GM21381 (cell line): ENCODE measurements around the gene PIPOX.

ENCODE experiments used
- ATAC-seq: cut with Tn5 transposase; IDR thresholded peaks from one replicate; pipeline ENCODE4 v1.9.1; 2021; ENCODE audit warnings: mild to moderate bottlenecking, moderate library complexity; ENCODE audit not compliant: unreplicated experiment

PIPOX gene

DNA sequence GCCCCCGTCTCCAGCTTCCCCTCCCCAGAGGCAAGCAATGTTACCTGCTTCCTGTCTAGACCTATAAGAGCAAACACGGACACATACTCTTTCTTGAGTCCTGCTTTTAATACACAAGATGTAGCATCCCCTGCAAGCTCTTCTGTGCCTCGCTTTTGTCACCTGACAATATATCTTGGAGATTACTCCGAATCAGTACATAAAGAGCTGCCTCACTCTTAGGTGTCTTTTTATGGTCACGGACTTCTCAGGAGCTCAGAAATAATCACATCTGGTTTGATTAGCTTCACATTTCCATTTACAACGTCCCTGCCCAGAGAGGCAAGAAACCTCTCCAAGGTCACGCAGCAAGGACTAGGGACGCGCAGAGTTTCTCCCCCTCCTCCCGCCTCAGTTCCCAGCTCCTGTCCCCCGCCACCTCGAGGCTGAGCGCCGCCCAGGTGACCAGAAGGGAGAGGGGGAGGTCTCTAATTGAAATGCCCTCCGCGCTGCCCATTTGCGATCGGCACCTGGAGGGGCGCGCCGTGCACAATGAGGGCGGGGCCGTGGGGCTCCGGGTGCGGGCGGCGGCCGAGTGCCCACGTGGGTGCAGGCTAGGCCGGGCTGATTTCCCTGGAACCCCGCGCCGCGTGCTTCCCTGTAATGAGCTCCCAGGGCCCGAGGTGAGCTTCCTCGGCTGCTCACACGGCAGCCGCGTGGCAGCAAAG is 23.3 kb upstream of the PIPOX start:
- no peak for ATAC-seq

DNA sequence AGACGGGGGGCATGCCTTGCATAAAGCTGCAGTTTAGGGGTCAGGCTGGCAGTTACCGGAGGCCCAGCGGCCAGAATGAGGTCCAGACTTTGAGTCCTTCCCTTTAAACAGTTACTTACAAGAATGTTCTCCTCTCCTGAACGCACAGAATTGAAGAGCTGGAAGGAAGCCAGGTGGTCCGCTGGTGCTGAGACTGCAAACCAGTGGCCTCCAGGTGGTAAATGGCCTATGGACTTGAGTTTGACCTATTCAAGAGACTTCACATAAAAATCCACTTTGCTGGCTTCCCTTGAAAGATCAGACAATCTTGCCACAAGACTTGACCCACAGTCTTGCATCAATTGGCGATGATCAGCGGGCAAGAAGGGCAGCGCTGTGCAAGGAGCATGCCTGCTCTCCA is 22.4 kb upstream of the PIPOX start:
- no peak for ATAC-seq

DNA sequence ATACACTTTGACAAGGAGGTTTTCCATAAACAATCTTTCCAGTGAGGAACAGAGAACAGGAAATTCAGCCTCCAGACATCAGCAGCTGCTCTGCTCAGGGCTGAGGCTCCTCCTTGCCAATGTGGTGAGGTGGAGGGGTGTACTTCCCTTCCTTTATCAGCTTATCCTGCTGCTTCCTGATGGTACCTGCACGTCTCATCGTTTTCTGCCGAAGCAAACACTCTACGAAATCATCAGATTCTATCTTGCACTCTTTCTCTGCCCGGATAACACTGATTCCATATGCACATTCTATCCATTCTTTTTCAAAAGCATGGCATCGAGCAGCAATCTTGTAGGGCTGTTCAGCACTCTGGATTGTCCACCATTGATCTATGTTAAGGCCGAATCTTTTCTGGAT is 21.7 kb upstream of the PIPOX start:
- ATAC-seq: no peak

DNA sequence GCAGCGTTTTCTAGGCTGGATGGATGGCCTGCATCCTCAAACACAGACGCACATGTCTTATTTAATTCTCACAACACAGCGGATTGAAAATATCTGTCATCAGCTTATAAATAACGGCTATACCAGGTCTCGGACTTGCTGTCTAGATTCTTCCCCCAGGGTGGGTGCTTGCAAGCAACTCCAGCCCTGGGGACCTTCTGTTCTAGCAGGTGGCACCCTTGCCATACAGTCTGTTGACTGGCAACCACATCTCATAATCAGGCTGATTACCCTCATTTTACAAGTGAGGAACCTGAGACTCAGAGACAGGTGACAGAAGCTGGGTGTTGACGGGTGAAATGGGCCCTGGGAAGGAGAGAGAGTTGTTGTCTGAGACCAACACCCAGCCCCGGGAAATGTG is 20.9 kb upstream of the PIPOX start:
- no peak for ATAC-seq

DNA sequence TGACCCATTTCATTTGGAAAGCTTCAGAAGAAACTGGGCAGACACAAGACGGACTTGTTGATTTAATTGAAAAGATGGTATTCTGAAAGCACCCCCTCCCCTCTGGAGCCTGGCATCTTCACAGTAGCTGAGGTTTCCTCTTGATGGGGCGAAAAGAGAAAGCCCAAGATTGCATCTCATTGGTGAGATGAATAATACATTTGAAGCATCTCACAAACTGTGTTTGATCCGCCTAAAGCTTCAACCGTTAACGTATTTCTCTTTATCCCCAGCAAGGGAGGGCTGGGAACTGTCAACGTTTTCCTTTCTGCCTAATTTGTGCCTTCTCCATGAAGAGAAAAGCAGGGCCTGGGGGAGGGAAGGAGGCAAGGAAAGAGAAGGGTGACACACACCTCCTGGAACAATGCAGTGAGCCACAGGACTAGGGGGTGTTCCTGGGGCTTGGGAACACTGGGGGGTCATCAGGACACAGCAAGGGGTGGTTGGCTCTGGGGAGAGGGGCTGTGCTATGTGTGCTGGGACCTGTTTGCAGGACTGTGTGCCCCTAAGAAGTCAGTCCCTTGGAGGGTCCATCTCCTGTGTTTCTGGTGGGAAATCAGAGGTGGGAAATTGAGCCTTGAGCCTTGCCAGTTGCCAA is 18.5 kb upstream of the PIPOX start:
- ATAC-seq: no peak

DNA sequence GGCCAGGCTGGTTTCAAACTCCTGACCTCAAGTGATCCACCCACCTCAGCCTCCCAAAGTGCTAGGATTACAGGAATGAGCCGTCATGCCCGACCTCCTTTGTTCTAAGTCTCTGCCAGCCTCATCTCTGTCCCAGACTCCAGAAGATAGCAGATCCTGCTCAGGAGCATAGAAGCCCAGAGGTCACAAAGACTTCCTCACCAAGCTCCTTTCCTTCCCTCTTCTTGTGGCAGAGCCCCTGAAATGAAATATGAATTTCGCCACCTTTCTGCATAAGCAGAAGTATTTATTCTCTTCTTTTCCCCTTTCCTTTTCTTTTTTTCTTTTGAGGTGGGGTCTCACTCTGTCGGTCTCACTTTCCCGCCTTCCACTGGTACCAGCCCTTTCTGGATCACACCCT is 11.5 kb upstream of the PIPOX start:
- ATAC-seq: no peak

DNA sequence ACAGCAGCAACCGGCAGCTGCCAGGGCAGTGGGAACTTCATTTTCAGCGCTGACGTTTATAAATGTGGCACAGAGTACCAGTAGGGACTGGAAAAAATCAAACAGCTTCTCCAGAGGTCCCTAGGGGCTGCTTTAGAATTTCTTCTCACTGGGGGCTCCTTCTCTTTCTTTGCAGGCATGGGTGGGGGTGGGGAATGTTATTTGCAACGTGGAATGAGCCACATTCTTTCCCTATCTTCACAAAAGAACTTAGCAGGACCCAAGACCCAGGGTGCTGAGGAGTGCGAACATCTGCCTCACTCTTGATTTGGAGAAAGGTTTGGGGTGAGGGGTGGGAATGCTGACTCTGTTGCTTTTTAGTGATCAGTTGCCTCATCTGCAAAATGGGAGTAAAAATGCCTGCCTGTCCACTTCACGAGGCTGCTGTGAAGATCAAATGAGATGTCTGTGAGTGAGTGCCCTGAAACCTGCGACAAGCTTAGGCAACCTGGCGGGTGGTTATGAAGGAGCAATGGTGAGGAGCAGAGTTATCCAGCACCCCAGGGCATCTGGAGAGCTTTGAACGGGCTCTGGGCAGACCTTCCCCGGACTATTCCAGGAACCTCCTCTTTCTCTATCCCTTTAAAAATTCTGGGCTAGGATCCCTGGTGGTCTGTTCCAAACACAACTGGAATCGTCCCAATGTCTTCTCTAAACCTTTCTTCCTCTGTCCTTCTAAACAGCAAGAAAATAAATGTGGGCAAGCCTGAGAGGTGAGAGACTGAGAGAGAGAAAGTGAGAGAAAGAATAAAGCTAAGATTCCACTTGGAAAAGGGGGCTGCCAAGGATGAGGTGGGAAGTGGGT is 10.7 kb upstream of the PIPOX start:
- no peak for ATAC-seq

DNA sequence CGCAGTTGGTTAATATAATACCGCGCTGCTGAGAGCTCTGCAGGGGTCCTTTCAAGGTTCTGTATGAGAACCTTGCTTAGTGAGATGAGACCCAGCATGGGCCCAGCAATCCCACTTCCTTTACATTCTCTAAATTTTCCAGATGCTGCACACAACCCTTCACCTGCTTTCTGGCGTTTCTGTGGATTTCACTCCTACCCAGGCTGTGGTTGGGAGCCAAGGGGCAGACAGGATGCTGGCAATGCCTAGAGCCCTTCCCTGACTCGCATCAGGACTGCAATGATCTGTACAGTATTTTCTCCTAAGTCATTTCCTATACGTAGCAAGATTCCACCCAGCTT is 10.1 kb upstream of the PIPOX start:
- no peak for ATAC-seq

DNA sequence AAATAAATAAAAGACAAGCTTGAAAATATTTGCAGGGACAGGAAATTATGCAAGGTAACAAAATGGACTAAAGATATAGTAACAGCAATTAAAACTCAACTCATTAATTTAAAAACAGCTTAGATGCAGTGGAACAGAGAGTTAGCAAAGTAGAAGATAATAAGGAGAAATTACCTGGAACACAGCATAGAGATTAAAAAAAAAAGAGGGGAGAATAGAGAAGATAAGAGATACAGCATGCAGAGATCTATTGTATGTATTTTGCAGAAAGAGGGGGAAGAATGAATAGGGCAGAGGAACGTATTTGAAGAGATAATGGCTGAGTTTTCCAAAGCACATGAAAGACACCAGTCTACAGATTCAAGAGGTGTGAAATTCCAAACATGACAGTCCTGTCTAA is 8.4 kb upstream of the PIPOX start:
- ATAC-seq: no peak

DNA sequence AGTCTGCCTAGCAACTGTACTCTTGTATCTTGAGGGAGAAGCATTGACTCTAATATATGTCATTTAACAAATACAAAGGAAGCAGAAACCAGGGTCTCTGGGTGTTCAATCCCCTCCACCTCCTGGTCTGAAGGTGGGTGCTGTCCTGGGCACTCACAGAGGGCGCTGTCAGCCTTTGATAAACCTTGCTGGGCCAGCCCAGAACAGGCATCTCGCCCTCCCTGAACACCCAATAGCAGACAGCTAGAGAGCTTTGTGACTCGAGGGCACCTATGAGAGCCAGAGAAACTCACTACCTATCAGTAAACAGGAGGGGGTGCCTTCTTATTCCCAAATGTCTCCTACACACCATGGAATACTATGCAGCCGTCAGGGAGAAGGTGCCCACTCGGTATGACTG is 6.4 kb upstream of the PIPOX start:
- no peak for ATAC-seq

DNA sequence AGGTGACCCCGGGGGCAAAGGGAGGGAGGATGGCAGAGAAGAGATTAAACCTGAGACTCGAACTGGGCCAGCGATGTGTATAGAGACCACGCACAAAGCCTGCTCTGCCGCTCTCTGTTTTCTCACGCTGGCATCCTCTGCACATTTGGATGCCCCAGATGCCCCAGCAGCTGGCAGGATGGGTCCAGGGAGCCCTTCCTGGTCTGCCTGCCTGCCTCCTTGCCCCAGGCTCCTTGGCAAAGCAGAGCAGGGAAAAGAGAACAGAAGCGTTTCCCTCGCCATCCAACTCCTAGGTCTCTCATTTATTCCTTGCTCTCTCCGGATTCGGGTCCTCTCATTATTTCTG is 5.2 kb upstream of the PIPOX start:
- ATAC-seq: no peak

DNA sequence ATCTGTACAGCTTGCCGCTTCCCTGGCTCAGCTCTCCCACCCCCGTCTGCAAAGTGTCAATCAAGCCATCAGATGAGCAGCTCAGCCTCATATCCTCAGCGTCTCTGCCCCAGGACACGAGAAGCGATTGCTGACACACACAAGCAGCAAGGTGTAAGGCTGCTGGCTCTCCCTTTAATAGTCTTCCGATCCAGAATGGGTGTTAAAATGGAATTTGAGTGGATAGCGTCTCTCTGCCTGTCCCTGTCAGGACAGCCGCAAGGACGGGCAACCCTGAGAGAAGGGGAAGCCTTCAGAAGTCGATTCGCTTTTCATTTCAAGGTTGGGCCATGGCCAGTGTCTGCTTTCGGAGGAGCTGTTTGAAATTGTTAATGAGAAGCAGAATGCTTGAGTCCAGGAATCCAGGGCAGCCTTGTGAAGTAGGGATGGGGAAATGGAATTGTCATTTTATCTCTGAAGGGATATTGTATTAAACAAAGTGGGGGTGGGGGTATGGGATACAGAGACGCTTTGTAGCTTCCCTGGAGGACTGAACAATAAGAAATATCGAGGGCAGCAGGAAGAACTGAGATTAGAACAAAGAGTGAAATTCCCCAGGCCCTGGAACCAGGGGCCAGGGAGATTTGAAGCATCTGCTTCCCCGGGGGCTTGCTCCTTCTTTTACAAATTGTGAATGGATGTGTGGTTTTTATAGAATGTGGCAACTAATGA is 4.7 kb upstream of the PIPOX start:
- no peak for ATAC-seq

DNA sequence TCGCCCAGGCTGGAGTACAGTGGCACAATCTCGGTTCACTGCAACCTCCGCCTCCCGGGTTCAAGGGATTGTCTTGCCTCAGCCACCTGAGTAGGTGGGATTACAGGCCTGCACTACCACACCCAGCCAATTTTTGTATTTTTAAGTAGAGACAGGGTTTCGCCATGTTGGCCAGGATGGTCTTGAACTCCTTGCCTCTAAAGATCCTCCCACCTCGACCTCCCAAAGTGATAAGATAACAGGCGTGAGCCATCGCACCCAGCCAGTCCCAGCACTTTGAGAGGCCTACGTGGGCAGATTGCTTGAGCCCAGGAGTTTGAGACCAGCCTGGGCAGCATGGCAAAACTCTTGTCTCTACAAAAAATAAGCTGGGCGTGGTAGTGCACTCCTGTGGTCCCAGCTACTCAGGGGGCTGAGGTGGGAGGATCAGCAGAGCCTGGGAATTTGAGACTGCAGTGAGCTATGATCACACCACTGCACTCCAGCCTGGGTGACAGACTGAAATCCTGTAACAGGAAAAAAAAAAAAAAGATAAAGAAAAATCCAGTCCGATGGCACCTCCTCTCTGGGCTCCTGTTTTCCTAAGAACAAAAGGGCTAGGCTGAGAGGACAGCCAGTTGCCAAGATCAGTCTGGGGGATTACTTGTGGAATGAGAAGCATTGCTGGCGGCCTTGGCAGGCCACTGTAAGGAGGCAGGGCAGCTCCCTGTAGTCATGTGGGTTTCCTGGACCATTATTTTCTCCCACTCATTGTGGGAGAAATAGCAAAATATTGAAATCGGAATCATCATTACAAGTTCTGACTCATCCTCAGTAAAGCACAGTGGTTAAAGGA is 3.0 kb upstream of the PIPOX start:
- ATAC-seq: no peak

DNA sequence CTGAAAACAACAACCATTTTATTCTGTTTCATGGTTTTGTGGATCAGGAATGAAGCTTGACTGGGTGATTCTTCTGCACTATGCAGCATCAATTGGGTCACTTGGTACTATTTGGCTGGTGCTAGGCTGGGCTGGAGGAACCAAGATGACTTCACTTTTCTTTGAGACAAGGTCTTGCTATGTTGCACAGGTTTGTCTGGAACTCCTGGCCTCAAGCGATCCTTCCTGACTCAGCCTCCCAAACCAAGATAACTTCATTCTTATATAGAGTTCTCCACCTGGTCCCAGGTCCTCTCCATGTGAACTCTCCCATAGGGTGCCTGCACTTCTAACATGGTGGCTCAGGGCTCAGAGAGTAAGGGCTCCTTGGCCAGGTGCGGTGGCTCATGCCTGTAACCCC is 1.9 kb upstream of the PIPOX start:
- ATAC-seq: no peak

DNA sequence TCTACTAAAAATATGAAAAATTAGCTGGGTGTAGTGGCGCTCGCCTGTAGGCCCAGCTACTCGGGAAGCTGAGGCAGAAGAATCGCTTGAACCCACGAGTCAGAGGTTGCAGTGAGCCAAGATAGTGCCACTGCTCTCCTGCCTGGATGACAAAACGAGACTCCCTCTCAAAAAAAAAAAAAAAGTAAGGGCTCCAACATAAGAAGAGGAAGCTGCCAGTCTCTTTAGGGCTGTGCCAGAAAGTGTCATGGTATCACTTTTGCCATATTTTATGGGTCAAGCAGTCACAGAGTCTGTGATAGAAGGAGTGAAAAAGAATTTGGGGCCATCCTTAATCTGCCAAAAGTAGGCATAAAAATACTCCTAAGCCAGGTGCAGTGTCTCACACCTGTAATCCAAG is 1.4 kb upstream of the PIPOX start:
- ATAC-seq: no peak

DNA sequence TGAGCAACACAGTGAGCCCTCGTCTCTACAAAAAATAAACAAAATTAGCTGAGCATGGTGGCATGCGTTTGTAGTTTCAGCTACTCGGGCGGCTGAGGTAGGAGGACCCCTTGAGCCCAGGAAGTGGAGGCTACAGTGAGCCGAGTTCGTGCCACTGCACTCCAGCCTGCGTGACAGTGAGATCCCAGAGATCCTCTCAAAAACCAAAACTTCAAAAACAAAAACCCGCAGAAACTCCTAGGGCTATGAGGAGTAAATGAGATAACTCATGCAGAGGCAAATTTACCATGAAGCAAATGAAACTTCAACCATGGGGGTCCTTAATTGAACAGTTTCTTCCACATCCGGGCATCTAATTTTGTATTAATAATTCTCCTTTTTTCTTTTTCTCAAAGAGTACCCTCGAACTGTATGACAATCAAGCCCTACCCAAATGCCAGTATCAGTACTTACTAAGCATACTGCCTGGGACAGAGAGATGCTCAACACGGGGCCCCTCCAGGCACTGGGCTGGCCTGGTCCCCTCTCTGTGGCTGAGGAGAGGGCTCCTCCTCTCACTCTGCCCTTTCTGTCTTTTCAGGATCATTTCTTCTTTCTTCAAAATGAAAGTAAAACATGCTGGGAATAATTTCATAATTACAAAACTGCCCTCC is 789 bp upstream of the PIPOX start:
- no peak for ATAC-seq

DNA sequence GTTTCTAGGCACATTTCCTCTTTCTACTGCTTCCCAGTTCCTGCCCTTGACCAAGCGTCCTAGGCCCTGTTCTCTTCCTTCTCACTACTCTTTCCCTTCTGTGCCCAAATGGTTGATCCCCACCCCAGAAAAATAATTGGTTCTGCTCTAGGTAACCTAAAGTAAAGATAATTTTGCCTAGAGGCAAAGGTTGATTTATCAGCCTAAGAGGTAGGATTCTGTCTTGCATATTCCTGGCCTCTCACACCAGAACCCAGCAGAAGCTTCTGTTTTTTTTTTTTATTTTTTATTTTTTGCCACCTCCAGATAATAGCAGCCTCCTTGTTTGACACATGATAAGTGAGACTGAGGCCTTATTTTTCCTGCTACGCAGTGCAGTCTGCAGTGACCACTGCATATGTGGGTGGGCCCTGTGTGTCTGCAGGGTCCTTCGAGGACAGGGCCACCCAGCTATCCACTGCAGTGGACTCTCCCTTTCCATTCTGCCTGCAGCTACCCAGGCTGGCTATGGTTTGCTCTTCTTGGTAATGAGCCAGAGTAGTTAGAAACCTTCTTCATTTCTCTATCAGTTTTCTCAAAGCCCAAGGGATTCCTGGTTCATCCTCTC is 701 bp downstream of the PIPOX start:
- no peak for ATAC-seq

DNA sequence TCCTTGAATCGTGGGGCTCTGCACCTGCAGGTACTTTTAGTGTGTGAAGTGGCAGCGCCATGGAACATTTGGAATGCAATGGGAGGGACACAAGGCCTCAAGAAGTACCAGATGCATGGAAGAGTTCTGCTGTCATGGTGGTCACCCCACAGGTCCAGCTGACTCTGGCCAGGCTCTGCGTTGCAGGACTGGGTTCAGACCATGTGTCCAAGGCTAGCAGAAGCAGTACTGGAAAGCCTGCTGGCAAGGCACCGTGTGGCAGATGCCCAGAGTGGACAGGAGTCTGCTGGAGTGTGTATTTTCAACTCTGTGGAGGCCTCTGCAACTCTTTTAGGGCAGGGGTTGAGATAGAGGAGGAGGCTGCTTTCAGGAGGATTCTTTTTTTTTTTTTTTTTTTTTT is 2.1 kb downstream of the PIPOX start:
- no peak for ATAC-seq

DNA sequence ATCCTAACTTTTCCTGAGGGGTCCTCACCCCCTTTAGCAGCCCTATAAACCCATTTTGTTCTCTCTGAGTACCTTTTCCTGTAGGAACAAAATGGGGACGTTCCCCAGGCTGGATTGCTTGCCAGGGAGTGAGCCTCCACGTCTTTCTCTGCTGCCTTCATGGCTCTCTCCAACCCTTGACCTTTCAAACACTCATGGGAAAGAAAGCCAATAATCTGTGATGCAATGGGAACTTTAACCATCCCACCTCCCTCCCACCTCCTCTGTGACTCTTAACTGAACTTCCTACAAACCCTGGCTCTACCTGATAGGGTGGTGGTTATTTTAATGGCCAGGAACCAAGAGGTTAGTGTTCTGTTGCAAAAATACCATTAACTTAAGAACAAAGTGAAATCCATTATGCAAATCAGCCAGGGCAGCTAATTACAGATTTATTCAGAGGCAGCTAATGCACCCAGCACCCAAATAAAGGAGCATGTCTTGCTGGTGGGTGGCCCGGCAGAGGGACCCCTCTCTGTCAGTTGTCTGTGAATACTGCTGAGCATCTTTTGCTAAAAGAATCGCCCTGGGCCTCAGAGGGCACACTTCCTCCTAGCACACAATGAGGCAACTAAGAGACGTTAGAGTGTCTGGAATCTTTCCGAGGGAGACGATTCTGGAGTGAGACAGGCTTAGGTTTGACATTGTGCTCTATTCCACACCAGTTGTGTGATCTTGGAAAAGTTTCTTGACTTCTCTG is 3.0 kb downstream of the PIPOX start:
- ATAC-seq: no peak
